Measurements from ENCODE around the gene RDH13.

- TF ChIP-seq POLR2A (IDR thresholded peaks at IDR 0.05): no peak
- TF ChIP-seq EP300 (IDR thresholded peaks at IDR 0.05): no peak
- TF ChIP-seq CTCF (IDR thresholded peaks at IDR 0.05): no peak
Measured at GRCh38 chr19:55098716-55099556, 36.0 kb upstream of the RDH13 start.
